Testis (tissue), 3 donors: ENCODE data around the gene SHBG. TPM values are rescaled to one million over a fixed set of nuclear protein-coding genes. Genes with fewer than 3 reads are reported as not detected.
"Not testable (repeated sequence)": the region's sequence is repeated elsewhere in the genome, so short reads cannot be mapped to it uniquely, and the experiment has no call there.

Source experiments
- DNase-seq: peaks from one replicate; pipeline ENCODE4 v3.0.0-alpha.2; 2019
- H3K27ac ChIP-seq, 2 donors: fragments of 200-600 bp; sonication (generic); one replicate each; pipeline ENCODE4 v1.5.1; 2019
- H3K27me3 ChIP-seq: fragments of 200-600 bp; sonication (generic); one replicate; pipeline ENCODE4 v1.5.1; 2019
- H3K36me3 ChIP-seq: fragments of 200-600 bp; sonication (generic); one replicate; pipeline ENCODE4 v1.5.1; 2017; ENCODE audit warnings: low read depth; ENCODE audit errors: missing control alignments
- H3K4me1 ChIP-seq: fragments of 200-600 bp; sonication (generic); one replicate; pipeline ENCODE4 v1.5.1; 2019
- H3K4me3 ChIP-seq, 2 donors: fragments of 200-600 bp; sonication (generic); one replicate each; pipeline ENCODE4 v1.5.1; 2017 to 2019
- H3K9me3 ChIP-seq: fragments of 200-600 bp; sonication (generic); one replicate; pipeline ENCODE4 v1.5.1; 2017
- CTCF ChIP-seq, 3 experiments: fragments of 450-650 bp in 2 of 3; fragments of 200-600 bp in 1 of 3; sonication (generic) in 1 of 3; IDR thresholded peaks; one replicate each; pipeline ENCODE4 v1.5.1; 2016 to 2019; ENCODE audit warnings: antibody characterized with exemption in 3 of 3, mild to moderate bottlenecking in 2 of 3, moderate library complexity in 1 of 3
- POLR2A ChIP-seq: fragments of 450-650 bp; IDR thresholded peaks from one replicate; pipeline ENCODE4 v1.6.1; 2017; ENCODE audit warnings: antibody characterized with exemption, mild to moderate bottlenecking, moderate library complexity
- WGBS, 2 donors: methylation state at CpG; one replicate each; pipeline ENCODE4 v1.1.5; 2018; 5-methylcytosine and 5-hydroxymethylcytosine counted together
- intact Hi-C: fragments of 100-400 bp; cut with DNase I; formaldehyde crosslinking; loops from one replicate; pipeline ENCODE4 v1.15.1; 2023; ENCODE audit warnings: low total_unique reads
- polyA plus RNA-seq: library from polyadenylated mRNA; stranded (reverse); fragments of 350-450 nt; fragmentation: Illumina TruSeq; extraction: RNeasy Lipid Tissue Mini Kit (QIAGEN cat#74804); gene quantifications from one replicate; pipeline ENCODE4 v1.2.3, GENCODE V29; 2014; ENCODE audit warnings: low read depth, low replicate concordance; ENCODE audit not compliant: insufficient read depth
- total RNA-seq, 2 donors: library from RNA; depleted of rRNA; stranded (reverse); fragments of >200 nt; gene quantifications; one replicate each; pipeline ENCODE4 v1.2.3, GENCODE V29; 2016

The SHBG gene
- total and polyA plus RNA-seq, 3 donors from 2014 or later, result 3.2 to 17.8 (median 6.1) TPM

- Histone ChIP-seq H3K36me3 (no peaks in the 10 kb centered on the region), H3K4me1 (peaks cover 2% of the 10 kb centered on the region), H3K4me3 (no peak overlapping the region), H3K27ac (no peak overlapping the region), H3K9me3 (no peaks in the 10 kb centered on the region), H3K27me3 (no peaks in the 10 kb centered on the region)
- TF ChIP-seq CTCF (IDR thresholded peaks at IDR 0.05) (no peak), POLR2A (no peak)
- DNase-seq, result no peak
- WGBS, 2 donors, result 85 to 86% methylated on average over 12 of the region's 12 CpGs
- intact Hi-C loops, result no loop called here
These were observed 36.6 kb upstream of the SHBG start for GRCh38 chr17:7593296-7593695.

- WGBS, 2 donors, result 71 to 88% methylated on average over 5 of the region's 5 CpGs
- DNase-seq, H3K4me3 ChIP-seq, H3K36me3 ChIP-seq, H3K4me1 ChIP-seq, H3K27ac ChIP-seq, H3K9me3 ChIP-seq, intact Hi-C loops, H3K27me3 ChIP-seq: not testable (repeated sequence)
These were observed 32.4 kb upstream of the SHBG start for GRCh38 chr17:7597561-7597960.

- Histone ChIP-seq H3K9me3 (no peaks in the 10 kb centered on the region), H3K36me3 (no peaks in the 10 kb centered on the region), H3K27me3 (no peaks in the 10 kb centered on the region), H3K27ac (no peak overlapping the region), H3K4me1 (no peaks in the 10 kb centered on the region), H3K4me3 (no peak overlapping the region)
- TF ChIP-seq CTCF (IDR thresholded peaks at IDR 0.05) (no peak), POLR2A (no peak)
- no peak for DNase-seq
- WGBS, 2 donors, result 74 to 80% methylated on average over 4 of the region's 4 CpGs
- intact Hi-C loops, result no loop called here
These were observed 23.7 kb upstream of the SHBG start for GRCh38 chr17:7606280-7606679.

- TF ChIP-seq CTCF (IDR thresholded peaks at IDR 0.05), result no peak
- Histone ChIP-seq H3K4me3 (no peak overlapping the region), H3K4me1 (peaks cover 23% of the 10 kb centered on the region), H3K36me3 (no peaks in the 10 kb centered on the region), H3K27me3 (no peaks in the 10 kb centered on the region), H3K27ac (no peak overlapping the region), H3K9me3 (no peaks in the 10 kb centered on the region)
- intact Hi-C loops, result no loop called here
- no peak for DNase-seq
- 94 to 97% methylated on average over 2 of the region's 2 CpGs for WGBS, 2 donors
These were observed 19.3 kb upstream of the SHBG start for GRCh38 chr17:7610641-7611040.

- no peak for DNase-seq
- Histone ChIP-seq H3K27ac (no peak overlapping the region), H3K4me3 (no peak overlapping the region), H3K9me3 (no peaks in the 10 kb centered on the region), H3K4me1 (peaks cover 23% of the 10 kb centered on the region), H3K36me3 (no peaks in the 10 kb centered on the region), H3K27me3 (no peaks in the 10 kb centered on the region)
- intact Hi-C loops, result no loop called here
- 33 to 52% methylated on average over 3 of the region's 3 CpGs for WGBS, 2 donors
- TF ChIP-seq POLR2A (no peak), CTCF (IDR thresholded peaks at IDR 0.05) (no peak)
These were observed 18.2 kb upstream of the SHBG start for GRCh38 chr17:7611635-7612293.
